CD4-positive, alpha-beta T cell treated with Interleukin-6 for 4 hours (primary cell): Measurements from ENCODE around the gene PYCARD.
"Not testable (repeated sequence)": the region's sequence is repeated elsewhere in the genome, so short reads cannot be mapped to it uniquely, and the experiment has no call there.

Experiments
- DNase-seq: peaks from one replicate; pipeline ENCODE4 v3.0.0-alpha.2; 2020; ENCODE audit warnings: mixed read lengths

PYCARD gene

GRCh38 chr16:31214708-31215286, 12.2 kb upstream of the PYCARD start:
- DNase-seq = peak; percentile 16

GRCh38 chr16:31213877-31214707, 11.5 kb upstream of the PYCARD start, which contains the start of gene TRIM72:
TSS of gene TRIM72 (plus strand) at chr16:31214119. CDS start at chr16:31214739, 620 bp downstream.
- no peak for DNase-seq

GRCh38 chr16:31213342-31213741, 10.8 kb upstream of the PYCARD start:
- DNase-seq = no peak

GRCh38 chr16:31206776-31207175, 4.2 kb upstream of the PYCARD start:
- no peak for DNase-seq

- no peak for DNase-seq
Measured at GRCh38 chr16:31204871-31205666, 2.5 kb upstream of the PYCARD start.

- DNase-seq = peak; percentile 57
Measured at GRCh38 chr16:31201582-31202413, 762 bp downstream of the PYCARD start.

GRCh38 chr16:31200821-31201568, 1.6 kb downstream of the PYCARD start:
- DNase-seq = peak; percentile 66

GRCh38 chr16:31200111-31200510, 2.4 kb downstream of the PYCARD start:
- not testable (repeated sequence) for DNase-seq

- DNase-seq = no peak
Measured at GRCh38 chr16:31199430-31200041, 3.0 kb downstream of the PYCARD start.

GRCh38 chr16:31198207-31198882, 4.2 kb downstream of the PYCARD start:
- no peak for DNase-seq

GRCh38 chr16:31196324-31197088, 6.1 kb downstream of the PYCARD start:
- DNase-seq = no peak

GRCh38 chr16:31195861-31196260, 6.7 kb downstream of the PYCARD start:
- not testable (repeated sequence) for DNase-seq

GRCh38 chr16:31194898-31195297, 7.7 kb downstream of the PYCARD start:
- no peak for DNase-seq

GRCh38 chr16:31193874-31194273, 8.7 kb downstream of the PYCARD start:
- no peak for DNase-seq

GRCh38 chr16:31192856-31193642, 9.5 kb downstream of the PYCARD start:
- no peak for DNase-seq

GRCh38 chr16:31191697-31192428, 10.7 kb downstream of the PYCARD start:
- DNase-seq = no peak

- DNase-seq = no peak
Measured at GRCh38 chr16:31190818-31191444, 11.6 kb downstream of the PYCARD start.

GRCh38 chr16:31190061-31190460, 12.5 kb downstream of the PYCARD start:
- no peak for DNase-seq
